H1 (cell line): ENCODE results near the gene CAMTA1. TPM values are rescaled to one million over a fixed set of nuclear protein-coding genes. Genes with fewer than 3 reads are reported as not detected.

ENCODE experiments used
- CTCF ChIA-PET: fragments of 300-600 bp; sonication (Branson Sonifier 250); formaldehyde crosslinking; loops from one replicate; lab custom pipeline; 2021; ENCODE audit not compliant: partially characterized antibody; lab: Charles Lee
- POLR2A ChIA-PET: fragments of 300-600 bp; sonication (Branson Sonifier 250); formaldehyde crosslinking; loops from one replicate; lab custom pipeline; 2021; ENCODE audit warnings: inconsistent platforms; ENCODE audit not compliant: partially characterized antibody; lab: Charles Lee
- DNase-seq, 2 experiments: peaks; one replicate each; pipeline versions ENCODE4 v3.0.0 to v3.0.0-alpha.2; 2010 to 2022; ENCODE audit warnings: low spot score in 2 of 2, low read depth in 1 of 2, mixed read lengths in 1 of 2
- FAIRE-seq: peaks from 2 replicates; lab custom pipeline; 2011; peaks lifted over from hg19 to GRCh38; lab: Jason Lieb, UNC
- H2AFZ ChIP-seq: 2 replicates; pipeline ENCODE4 v1.8.1; 2012; ENCODE audit warnings: low read length, inconsistent platforms
- H2AK5ac ChIP-seq: 2 replicates; pipeline ENCODE4 v1.6.1; 2013; ENCODE audit warnings: low read depth, low read length
- H2BK120ac ChIP-seq: replicated peaks from 2 replicates; pipeline ENCODE3; 2013; ENCODE audit warnings: low read depth, low read length, inconsistent platforms
- H2BK12ac ChIP-seq: 2 replicates; pipeline ENCODE4 v1.6.1; 2013; ENCODE audit warnings: low read depth, low read length
- H2BK15ac ChIP-seq: 2 replicates; pipeline ENCODE4 v1.6.1; 2013; ENCODE audit warnings: low read length
- H2BK20ac ChIP-seq: 2 replicates; pipeline ENCODE4 v1.6.1; 2013; ENCODE audit warnings: low read length
- H2BK5ac ChIP-seq: 2 replicates; pipeline ENCODE4 v1.6.1; 2013; ENCODE audit warnings: low read depth, low read length
- H3K14ac ChIP-seq: 2 replicates; pipeline ENCODE4 v1.6.1; 2013; ENCODE audit warnings: inconsistent platforms; ENCODE audit not compliant: insufficient read length
- H3K18ac ChIP-seq: 2 replicates; pipeline ENCODE4 v1.6.1; 2013; ENCODE audit warnings: low read length; ENCODE audit errors: extremely low read depth
- H3K23ac ChIP-seq: 2 replicates; pipeline ENCODE4 v1.6.1; 2013; ENCODE audit warnings: inconsistent platforms; ENCODE audit not compliant: insufficient read length
- H3K23me2 ChIP-seq: 2 replicates; pipeline ENCODE4 v1.6.1; 2013; ENCODE audit warnings: low read depth, low read length
- H3K27ac ChIP-seq: 2 replicates; pipeline ENCODE4 v1.6.1; 2011; ENCODE audit warnings: low read depth, low read length, inconsistent platforms
- H3K27me3 ChIP-seq, 4 experiments: replicated peaks in 1 of 4; 1 replicate in 1 of 4; 2 replicates in 3 of 4; pipeline versions ENCODE4 v1.6.1 to v1.8.1; 2011 to 2013; ENCODE audit warnings: low read length in 3 of 4, mild to moderate bottlenecking in 3 of 4, inconsistent platforms in 2 of 4, mixed read lengths in 2 of 4, moderate library complexity in 1 of 4; ENCODE audit not compliant: control insufficient read depth in 3 of 4, insufficient read depth in 3 of 4; ENCODE audit errors: extremely low read depth in 1 of 4
- H3K36me3 ChIP-seq, 4 experiments: 2 replicates each; pipeline versions ENCODE4 v1.6.1 to v1.8.1; 2011 to 2013; ENCODE audit warnings: mild to moderate bottlenecking in 4 of 4, low read length in 3 of 4, moderate library complexity in 2 of 4, control low read depth in 1 of 4, inconsistent platforms in 1 of 4; ENCODE audit not compliant: insufficient read depth in 4 of 4, control insufficient read depth in 2 of 4
- H3K4ac ChIP-seq: replicated peaks from 2 replicates; pipeline ENCODE3; 2013; ENCODE audit warnings: low read length, low read depth, mixed read lengths, inconsistent platforms; ENCODE audit not compliant: insufficient read length
- H3K4me1 ChIP-seq, 4 experiments: replicated peaks in 1 of 4; 1 replicate in 1 of 4; 2 replicates in 3 of 4; pipeline versions ENCODE4 v1.6.1 to v1.8.1; 2011 to 2013; ENCODE audit warnings: low read length in 3 of 4, inconsistent platforms in 2 of 4, mixed read lengths in 1 of 4; ENCODE audit not compliant: insufficient read depth in 4 of 4, control insufficient read depth in 3 of 4
- H3K4me2 ChIP-seq, 2 experiments: 2 replicates each; pipeline versions ENCODE4 v1.6.1 to v1.8.1; 2011 to 2013; ENCODE audit warnings: low read depth in 2 of 2, low read length in 2 of 2, control low read depth in 1 of 2, inconsistent platforms in 1 of 2, mild to moderate bottlenecking in 1 of 2; ENCODE audit not compliant: insufficient read depth in 1 of 2
- H3K4me3 ChIP-seq, 4 experiments: fragments of 200-600, 300-600 bp in 1 of 4; sonication (generic), shearing (Covaris generic), sonication (Bioruptor Twin) in 1 of 4; 2 replicates each; pipeline versions ENCODE4 v1.5.1 to v1.8.1; 2011 to 2016; ENCODE audit warnings: low read length in 4 of 4, low read depth in 3 of 4, control low read depth in 2 of 4, inconsistent platforms in 2 of 4, mild to moderate bottlenecking in 2 of 4, mixed read lengths in 1 of 4, moderate library complexity in 1 of 4; ENCODE audit not compliant: insufficient read depth in 2 of 4; ENCODE audit errors: extremely low read depth in 1 of 4
- H3K56ac ChIP-seq: replicated peaks from 2 replicates; pipeline ENCODE3; 2013; ENCODE audit warnings: low read depth, mild to moderate bottlenecking, mixed read lengths, low read length, inconsistent platforms; ENCODE audit not compliant: insufficient read length
- H3K79me1 ChIP-seq: 2 replicates; pipeline ENCODE4 v1.6.1; 2013; ENCODE audit warnings: low read depth, low read length, control low read depth
- H3K79me2 ChIP-seq, 2 experiments: 2 replicates each; pipeline versions ENCODE4 v1.6.1 to v1.8.1; 2012 to 2013; ENCODE audit warnings: low read length in 2 of 2, mild to moderate bottlenecking in 2 of 2, inconsistent platforms in 1 of 2; ENCODE audit not compliant: insufficient read depth in 2 of 2, control insufficient read depth in 1 of 2
- H3K9ac ChIP-seq, 4 experiments: replicated peaks in 1 of 4; 1 replicate in 1 of 4; 2 replicates in 3 of 4; pipeline versions ENCODE4 v1.6.1 to v1.8.1; 2011 to 2013; ENCODE audit warnings: low read depth in 3 of 4, low read length in 3 of 4, control low read depth in 2 of 4, mild to moderate bottlenecking in 2 of 4, moderate library complexity in 2 of 4, inconsistent platforms in 1 of 4; ENCODE audit errors: extremely low read depth in 1 of 4
- H3K9me3 ChIP-seq, 2 experiments: 2 replicates each; pipeline versions ENCODE4 v1.6.1 to v1.8.1; 2012 to 2013; ENCODE audit warnings: mild to moderate bottlenecking in 2 of 2, moderate library complexity in 2 of 2, control low read depth in 1 of 2, inconsistent platforms in 1 of 2, low read depth in 1 of 2, low read length in 1 of 2, mixed read lengths in 1 of 2; ENCODE audit not compliant: insufficient read depth in 2 of 2
- H4K20me1 ChIP-seq, 2 experiments: replicated peaks in 1 of 2; 2 replicates each; pipeline versions ENCODE3 to v1.8.1; 2011 to 2013; ENCODE audit warnings: inconsistent platforms in 2 of 2, low read length in 2 of 2, mild to moderate bottlenecking in 1 of 2; ENCODE audit not compliant: insufficient read depth in 2 of 2, control insufficient read depth in 1 of 2
- H4K5ac ChIP-seq: 2 replicates; pipeline ENCODE4 v1.6.1; 2013; ENCODE audit warnings: low read length, low read depth, mixed read lengths, inconsistent platforms; ENCODE audit not compliant: insufficient read length
- H4K8ac ChIP-seq: 2 replicates; pipeline ENCODE4 v1.8.0; 2013; ENCODE audit warnings: mild to moderate bottlenecking, moderate library complexity, low read length, inconsistent platforms; ENCODE audit not compliant: insufficient read depth; ENCODE audit errors: extremely low read depth
- H4K91ac ChIP-seq: replicated peaks from 2 replicates; pipeline ENCODE3; 2013; ENCODE audit warnings: low read length, mixed read lengths, inconsistent platforms; ENCODE audit not compliant: insufficient read length
- BACH1 ChIP-seq: IDR thresholded peaks from 2 replicates; pipeline ENCODE4 v1.6.1; 2012; ENCODE audit warnings: low read length, improper control_type of control experiment
- BCL11A ChIP-seq, 2 experiments: IDR thresholded peaks; one replicate each; pipeline ENCODE4 v1.6.1; 2011; ENCODE audit warnings: low read depth in 2 of 2, low read length in 2 of 2, mild to moderate bottlenecking in 2 of 2
- BRCA1 ChIP-seq: IDR thresholded peaks from 2 replicates; pipeline ENCODE4 v1.6.1; 2012; ENCODE audit warnings: low read depth, low read length, improper control_type of control experiment
- CHD1 ChIP-seq: IDR thresholded peaks from 2 replicates; pipeline ENCODE4 v1.6.1; 2012; ENCODE audit warnings: low read depth, low read length, improper control_type of control experiment
- CHD2 ChIP-seq: IDR thresholded peaks from 2 replicates; pipeline ENCODE4 v1.6.1; 2012; ENCODE audit warnings: low read length, improper control_type of control experiment
- GABPA ChIP-seq: IDR thresholded peaks from 2 replicates; pipeline ENCODE4 v1.6.1; 2011; ENCODE audit warnings: mild to moderate bottlenecking, low read length, moderate library complexity, borderline replicate concordance; ENCODE audit not compliant: insufficient read depth
- KDM4A ChIP-seq: IDR thresholded peaks from one replicate; pipeline ENCODE4 v1.7.1; 2012; ENCODE audit warnings: low read depth, mild to moderate bottlenecking, moderate library complexity, low read length, inconsistent platforms; ENCODE audit not compliant: severe bottlenecking
- SAP30 ChIP-seq: fragments of 300-600 bp; sonication (generic); IDR thresholded peaks from 2 replicates; pipeline ENCODE4 v1.7.1; 2012; ENCODE audit warnings: low read length, moderate library complexity, mild to moderate bottlenecking, inconsistent platforms; ENCODE audit not compliant: insufficient read depth, insufficient replicate concordance
- SP2 ChIP-seq: IDR thresholded peaks from 2 replicates; pipeline ENCODE4 v1.6.1; 2012; ENCODE audit warnings: mild to moderate bottlenecking, low read length, inconsistent platforms
- SP4 ChIP-seq: IDR thresholded peaks from 2 replicates; pipeline ENCODE4 v1.6.1; 2012; ENCODE audit warnings: low read length, inconsistent platforms
- SRF ChIP-seq: IDR thresholded peaks from 2 replicates; pipeline ENCODE4 v1.6.1; 2011; ENCODE audit warnings: mild to moderate bottlenecking, low read depth, low read length, moderate library complexity
- TAF7 ChIP-seq: optimal IDR thresholded peaks from 2 replicates; pipeline ENCODE3; 2011; ENCODE audit warnings: low read depth, mild to moderate bottlenecking, inconsistent platforms, low read length, moderate library complexity, borderline replicate concordance
- TBP ChIP-seq: IDR thresholded peaks from 2 replicates; pipeline ENCODE4 v1.6.1; 2011; ENCODE audit warnings: low read depth, low read length, improper control_type of control experiment
- YY1 ChIP-seq: IDR thresholded peaks from 2 replicates; pipeline ENCODE4 v1.6.1; 2011; ENCODE audit warnings: low read depth, mild to moderate bottlenecking, low read length
- WGBS, 2 experiments: shearing (Covaris generic) in 1 of 2; methylation state at CpG; one replicate each; pipeline versions ENCODE4 v1.1.6 to v1.1.7; 2013 to 2015; ENCODE audit warnings: low lambda C conversion rate in 2 of 2, mixed read lengths in 2 of 2, inconsistent platforms in 1 of 2, low coverage in 1 of 2, missing lambda C conversion rate in 1 of 2; ENCODE audit not compliant: insufficient replicate concordance in 2 of 2, insufficient coverage in 1 of 2, insufficient read length in 1 of 2; ENCODE audit errors: extremely low coverage in 1 of 2, missing lambda C conversion rate in 1 of 2; 5-methylcytosine and 5-hydroxymethylcytosine counted together
- polyA plus RNA-seq, 7 experiments: library from polyadenylated mRNA; depleted of rRNA in 3 of 7; stranded (reverse) in 5 of 7; unstranded in 2 of 7; fragments of >200 nt in 5 of 7; fragments of 200-250 nt in 2 of 7; gene quantifications; 1 replicate in 5 of 7; 2 replicates in 1 of 7; 4 replicates in 1 of 7; pipeline versions ENCODE4 v1.2.1 to v1.2.3, GENCODE V29; 2011 to 2013; ENCODE audit warnings: missing spikeins in 2 of 7, mixed read lengths in 2 of 7
- total RNA-seq: library from RNA; stranded (reverse); fragmentation: NEBNext Ultra II Directional; extraction: Animal tissue kit (Norgen Biotek cat#: 25700); gene quantifications from 2 replicates; pipeline ENCODE4 v1.2.1, GENCODE V29; 2021

Gene CAMTA1
- total and polyA plus RNA-seq, 2 of the 8 experiments (the other 6 are each of a cell fraction or from before 2014, with no cell fraction given) = 65.0 to 119 TPM

- Histone ChIP-seq H4K20me1 (no peaks in the 10 kb centered on the region), H2BK20ac (no peak overlapping the region)
- CTCF ChIA-PET = interaction anchor here (0.8 to 7.4 kb wide), 4 partner anchors 8 to 59 kb away, joined by 3 to 44 read pairs (median 10); no protein-coding TSS in a partner anchor
- TF ChIP-seq SRF (no peak), CHD1 (no peak), TAF7 (no peak), BCL11A (IDR thresholded peaks at IDR 0.05; ENCODE audit: low read depth in 2 of 2, low read length in 2 of 2) (no peak), SAP30 (no peak), GABPA (no peak), BACH1 (no peak), BRCA1 (no peak), KDM4A (no peak), TBP (no peak), CHD2 (no peak), SP2 (no peak), YY1 (no peak), SP4 (no peak)
Measured at GRCh38 chr1:7693662-7694061, 908.4 kb downstream of the CAMTA1 start.

More at GRCh38 chr1:7693662-7694061, 908.4 kb downstream of the CAMTA1 start:
- H3K23me2 ChIP-seq = no peaks in the 10 kb centered on the region
- H2AK5ac ChIP-seq = no peak overlapping the region
- no peak overlapping the region for H2BK5ac ChIP-seq
- H2BK12ac ChIP-seq = no peak overlapping the region
- H3K14ac ChIP-seq = no peak overlapping the region
- WGBS, 2 experiments = 39% methylated on average over 2 of the region's 2 CpGs; no CpG with 5 or more reads in 1 of the 2 experiments
- no peak overlapping the region for H2BK15ac ChIP-seq
- no peak overlapping the region for H3K4me2 ChIP-seq
- H4K5ac ChIP-seq = no peak overlapping the region
- H4K8ac ChIP-seq = no peak overlapping the region
- no peak overlapping the region for H3K27ac ChIP-seq
- no peak overlapping the region for H3K23ac ChIP-seq
- no peak overlapping the region for H2BK120ac ChIP-seq
- DNase-seq (no peak), FAIRE-seq (no peak)
- no peaks in the 10 kb centered on the region; a peak in 1 of 7 replicates for H3K27me3 ChIP-seq
- H3K79me2 ChIP-seq = no peaks in the 10 kb centered on the region
- H3K79me1 ChIP-seq = no peaks in the 10 kb centered on the region
- no peaks in the 10 kb centered on the region for H3K4me1 ChIP-seq
- POLR2A ChIA-PET = interaction anchor here (1.5 kb wide), 1 partner anchor 13 kb away, joined by 4 read pairs; no protein-coding TSS in a partner anchor
- no peak overlapping the region for H4K91ac ChIP-seq
- no peak overlapping the region for H3K18ac ChIP-seq
- no peak overlapping the region for H3K56ac ChIP-seq
- H3K4ac ChIP-seq = no peak overlapping the region
- no peak overlapping the region for H3K9ac ChIP-seq
- H3K36me3 ChIP-seq = no peaks in the 10 kb centered on the region
- no peak overlapping the region for H2AFZ ChIP-seq
- H3K4me3 ChIP-seq = no peak overlapping the region
- H3K9me3 ChIP-seq = peaks cover 20 to 26% of the 10 kb centered on the region in 2 experiments
